ENCODE results near the gene ISCU.
"Not testable (repeated sequence)": the region's sequence is repeated elsewhere in the genome, so short reads cannot be mapped to it uniquely, and the experiment has no call there.

Gene ISCU

GRCh38 chr12:108570743-108571608 lies 8.6 kb downstream of the ISCU start:
- no peak for DNase-seq (ENCODE audit: low read depth, low spot score)

DNA sequence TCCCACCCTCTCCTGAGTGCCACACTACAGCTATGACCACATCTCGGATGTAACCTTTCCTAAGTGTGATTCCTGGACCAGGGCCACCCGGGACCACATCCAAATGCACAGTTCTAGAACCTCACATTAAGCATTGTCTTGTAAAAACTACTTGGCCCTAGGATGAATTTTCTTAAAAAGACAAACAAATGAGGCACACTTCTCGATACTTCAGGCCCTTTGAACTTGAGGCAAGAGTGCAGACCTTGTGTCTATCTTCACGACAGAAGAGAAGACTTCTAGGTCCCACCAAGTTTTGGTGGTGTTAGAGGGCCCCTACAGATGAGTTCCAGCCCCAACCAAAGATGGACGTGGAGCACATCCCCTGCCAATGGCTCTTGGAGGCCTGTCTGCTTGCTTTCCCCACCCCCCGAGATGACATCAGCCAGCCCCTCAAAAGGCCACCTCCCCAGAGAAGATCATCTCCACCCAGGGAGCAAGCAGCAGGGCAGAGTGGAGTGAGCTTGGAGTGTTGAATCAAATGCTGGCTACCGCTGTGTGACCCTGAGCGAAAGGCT lies 9.3 kb downstream of the ISCU start:
- no peak for DNase-seq (ENCODE audit: low read depth, low spot score)

DNA sequence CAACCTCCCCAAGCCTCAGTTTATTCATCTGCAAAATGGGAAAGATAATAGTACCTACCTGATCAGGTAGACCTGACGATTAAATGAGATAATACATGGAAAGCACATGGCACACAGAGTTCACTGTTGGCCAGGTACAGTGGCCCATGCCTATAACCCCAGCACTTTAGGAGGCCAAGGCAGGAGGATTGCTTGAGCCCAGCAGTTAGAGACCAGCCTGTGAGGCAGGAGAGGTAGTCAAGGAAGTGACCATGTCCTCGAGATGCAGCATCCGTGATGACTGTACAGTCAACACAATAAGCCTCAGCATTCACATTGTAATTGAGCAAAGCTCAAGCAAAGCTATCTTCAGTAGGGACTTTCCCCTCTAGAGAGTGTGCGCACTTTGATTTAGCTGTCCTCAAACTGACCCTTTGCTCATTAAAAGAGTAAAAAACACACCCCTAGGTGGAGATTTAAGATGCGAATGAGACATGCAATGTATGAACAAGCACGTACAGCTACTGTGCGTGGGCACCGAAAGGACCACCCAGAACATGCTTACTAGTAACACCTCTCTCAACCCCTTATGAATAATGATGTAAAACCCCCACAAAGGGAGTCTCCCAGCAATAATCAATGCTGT lies 9.9 kb downstream of the ISCU start:
- DNase-seq (ENCODE audit: low read depth, low spot score), result no peak

GRCh38 chr12:108573317-108573716 lies 10.9 kb downstream of the ISCU start:
- DNase-seq (ENCODE audit: low read depth, low spot score), result no peak

DNA sequence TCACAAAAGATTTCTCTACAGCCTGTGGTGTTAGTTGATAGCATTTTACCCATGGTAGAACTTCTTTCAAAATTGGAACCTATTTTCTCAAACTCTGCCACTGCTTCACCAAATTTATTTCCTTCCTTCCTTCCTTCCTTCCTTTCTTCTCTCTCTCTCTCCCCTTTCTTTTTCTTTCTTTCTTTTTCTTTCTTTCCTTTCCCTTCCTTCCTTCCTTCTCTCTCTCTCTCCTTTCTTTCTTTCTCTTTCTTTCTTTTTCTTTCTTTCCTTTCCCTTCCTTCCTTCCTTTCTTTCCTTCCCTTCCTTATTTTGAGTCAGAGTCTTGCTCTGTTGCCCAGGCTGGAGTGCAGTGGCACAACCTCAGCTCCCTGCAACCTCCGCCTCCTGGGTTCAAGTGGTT lies 11.9 kb downstream of the ISCU start:
- DNase-seq (ENCODE audit: low read depth, low spot score), result not testable (repeated sequence)

DNA sequence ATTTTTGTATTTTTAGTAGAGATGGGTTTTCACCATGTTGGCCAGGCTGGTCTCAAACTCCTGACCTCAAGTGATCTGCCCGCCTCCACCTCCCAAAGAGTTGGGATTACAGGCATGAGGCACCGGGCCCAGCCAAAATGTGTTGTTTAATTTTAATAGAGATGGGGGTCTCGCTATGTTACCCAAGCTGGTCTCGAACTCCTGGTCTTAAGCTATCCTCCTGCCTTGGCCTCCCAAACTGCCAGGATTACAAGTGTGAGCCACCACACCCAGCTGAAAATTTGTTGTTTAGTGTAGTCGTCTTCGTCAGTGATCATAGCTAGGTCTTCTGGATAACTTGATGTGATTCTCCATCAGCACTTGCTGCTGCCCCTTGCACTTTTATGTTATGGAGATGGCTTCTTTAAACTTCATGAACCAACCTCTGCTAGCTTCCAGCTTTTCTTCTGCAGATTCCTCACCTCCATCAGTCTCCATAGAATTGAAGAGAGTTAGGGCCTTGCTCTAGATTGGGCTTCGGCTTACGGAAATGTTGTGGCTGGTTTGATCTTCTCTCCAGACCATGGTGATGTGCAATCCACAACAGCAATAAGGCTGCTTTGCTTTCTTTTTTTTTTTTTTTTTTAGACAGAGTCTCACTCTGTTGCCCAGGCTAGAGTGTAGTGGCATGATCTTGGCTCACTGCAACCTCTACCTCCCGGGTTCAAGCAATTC lies 13.0 kb downstream of the ISCU start:
- no peak for DNase-seq (ENCODE audit: low read depth, low spot score)

- no peak for DNase-seq (ENCODE audit: low read depth, low spot score)
Measured at GRCh38 chr12:108576660-108577234, 14.4 kb downstream of the ISCU start.

DNA sequence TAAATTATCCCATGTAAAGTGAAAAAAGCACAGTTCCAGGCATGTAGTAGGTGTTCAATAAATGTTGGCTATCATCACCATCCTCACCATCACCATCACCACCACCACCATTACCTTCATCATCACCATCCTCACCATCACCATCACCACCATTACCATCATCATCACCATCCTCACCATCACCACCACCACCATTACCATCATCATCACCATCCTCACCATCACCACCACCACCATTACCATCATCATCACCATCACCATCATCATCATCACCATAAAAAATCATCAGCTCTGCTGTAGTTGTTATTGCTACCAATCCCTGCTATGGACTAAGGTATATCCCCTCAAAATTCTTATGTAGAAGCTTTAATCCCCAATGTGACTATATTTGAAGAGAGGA lies 15.1 kb downstream of the ISCU start:
- DNase-seq (ENCODE audit: low read depth, low spot score), result no peak

GRCh38 chr12:108578264-108578663 lies 15.9 kb downstream of the ISCU start:
- no peak for DNase-seq (ENCODE audit: low read depth, low spot score)

- DNase-seq (ENCODE audit: low read depth, low spot score), result no peak
Measured at GRCh38 chr12:108578813-108579212, 16.4 kb downstream of the ISCU start.

GRCh38 chr12:108580531-108580930 lies 18.1 kb downstream of the ISCU start:
- no peak for DNase-seq (ENCODE audit: low read depth, low spot score)

- no peak for DNase-seq (ENCODE audit: low read depth, low spot score)
Measured at GRCh38 chr12:108581311-108582227, 19.2 kb downstream of the ISCU start.

DNA sequence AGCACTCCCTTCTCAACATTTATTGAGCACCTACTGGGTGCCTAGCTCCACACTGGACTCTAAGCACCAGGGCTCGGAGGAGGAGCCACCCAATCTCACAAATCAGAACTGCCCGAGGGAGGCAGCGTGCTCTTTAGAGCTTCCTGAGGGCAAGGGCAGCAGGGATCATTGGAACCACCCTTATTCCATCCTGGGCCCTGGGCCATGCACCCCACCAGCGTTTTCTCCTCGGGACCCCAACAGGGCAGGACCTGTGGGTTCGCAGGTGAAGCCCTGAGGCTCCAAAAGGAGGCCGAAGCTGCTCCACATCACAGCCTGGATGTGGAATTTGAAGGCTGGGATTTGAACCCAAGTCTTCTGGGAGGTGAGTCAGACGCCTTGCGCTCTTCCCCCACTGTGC lies 20.1 kb downstream of the ISCU start:
- DNase-seq (ENCODE audit: low read depth, low spot score), result no peak

DNA sequence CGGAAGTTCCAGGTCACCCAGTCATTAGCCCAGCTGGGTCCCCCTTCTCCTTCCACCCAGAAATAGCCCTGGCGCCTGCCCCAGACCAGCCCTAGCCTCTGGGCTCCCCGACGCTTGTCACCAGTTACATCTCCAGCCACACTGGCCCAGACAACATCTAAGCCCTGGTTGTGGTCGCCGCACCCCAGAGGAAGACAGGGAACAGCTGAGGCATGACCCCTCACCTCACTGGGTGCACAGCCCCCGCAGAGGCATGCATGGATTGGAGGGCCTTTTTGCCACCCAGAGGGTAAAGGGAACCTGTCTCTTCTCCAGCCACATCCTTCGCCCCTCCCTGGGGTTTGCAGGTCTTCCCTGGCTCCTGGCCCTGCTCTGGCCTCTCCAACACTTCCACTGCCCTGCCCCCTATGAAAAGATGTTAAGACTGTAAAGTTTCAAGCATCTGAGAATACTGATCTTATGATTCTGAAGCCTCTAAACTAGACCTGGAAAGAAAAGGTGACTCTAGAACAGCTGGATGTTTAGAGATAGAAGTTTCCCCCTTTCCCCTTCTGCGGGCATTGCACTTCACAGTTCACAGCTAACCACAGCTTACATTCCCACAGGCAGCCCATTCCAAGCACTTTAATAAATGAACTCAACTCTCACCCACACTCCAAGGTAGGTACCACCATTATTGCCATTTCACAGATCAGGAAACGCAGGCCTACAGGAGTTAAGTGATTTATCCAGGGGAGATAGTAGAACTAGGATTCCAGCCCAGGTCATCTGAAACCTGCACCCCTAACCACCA lies 20.8 kb downstream of the ISCU start:
- no peak for DNase-seq (ENCODE audit: low read depth, low spot score)

DNA sequence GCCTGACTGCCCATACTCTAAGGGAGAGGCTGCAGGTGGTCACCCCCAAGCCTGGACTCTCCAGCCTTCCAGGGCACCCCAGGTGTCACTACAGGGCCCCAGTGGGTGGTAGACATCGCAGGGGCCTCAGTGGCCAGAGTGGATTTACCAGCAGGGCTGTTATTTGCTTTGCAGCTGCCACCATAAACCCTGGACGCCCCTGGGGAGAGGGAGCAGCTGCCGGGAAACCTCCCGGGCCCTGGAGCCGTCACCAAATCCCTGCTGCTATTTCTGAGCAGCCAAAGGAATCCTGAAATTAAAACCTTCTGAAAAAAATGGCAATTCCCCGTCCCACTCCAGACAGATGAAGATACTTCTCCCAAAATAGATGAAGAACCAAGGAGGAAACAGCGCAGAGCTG lies 21.6 kb downstream of the ISCU start:
- no peak for DNase-seq (ENCODE audit: low read depth, low spot score)

- no peak for DNase-seq (ENCODE audit: low read depth, low spot score)
Measured at GRCh38 chr12:108584456-108585065, 22.2 kb downstream of the ISCU start.

- DNase-seq (ENCODE audit: low read depth, low spot score), result no peak
Measured at GRCh38 chr12:108585864-108586263, 23.5 kb downstream of the ISCU start.

DNA sequence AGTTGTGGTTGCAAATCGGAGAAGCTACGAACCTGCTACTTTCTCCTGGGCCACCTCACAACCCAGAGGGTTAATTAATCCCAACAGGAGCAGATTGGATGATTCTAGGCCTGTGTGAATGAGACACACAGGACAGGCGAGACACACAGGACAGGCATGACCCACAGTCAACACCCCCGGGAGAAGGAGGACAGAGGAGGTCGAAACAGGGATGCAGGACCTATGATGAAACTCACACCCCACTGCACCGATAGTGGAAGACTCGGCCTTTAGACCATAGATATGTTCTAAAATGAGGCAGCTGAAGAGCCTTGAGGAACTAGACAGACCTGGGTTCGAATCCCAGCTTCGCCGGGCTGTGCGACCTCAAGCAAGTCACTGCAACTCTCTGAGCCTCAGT lies 23.9 kb downstream of the ISCU start:
- DNase-seq (ENCODE audit: low read depth, low spot score), result no peak

- DNase-seq (ENCODE audit: low read depth, low spot score), result no peak
Measured at GRCh38 chr12:108587826-108588225, 25.4 kb downstream of the ISCU start.

Data from smooth muscle cell of the brain vasculature (primary cell).